ENCODE results near the gene CTIF. TPM values are rescaled to one million over a fixed set of nuclear protein-coding genes. Genes with fewer than 3 reads are reported as not detected.
A peak's percentile ranks its signal among the peaks of the same experiment; 100 is the strongest.

The CTIF gene
- total and polyA plus RNA-seq, 12 donors: 44.5 to 74.1 (median 58.9) TPM

DNA sequence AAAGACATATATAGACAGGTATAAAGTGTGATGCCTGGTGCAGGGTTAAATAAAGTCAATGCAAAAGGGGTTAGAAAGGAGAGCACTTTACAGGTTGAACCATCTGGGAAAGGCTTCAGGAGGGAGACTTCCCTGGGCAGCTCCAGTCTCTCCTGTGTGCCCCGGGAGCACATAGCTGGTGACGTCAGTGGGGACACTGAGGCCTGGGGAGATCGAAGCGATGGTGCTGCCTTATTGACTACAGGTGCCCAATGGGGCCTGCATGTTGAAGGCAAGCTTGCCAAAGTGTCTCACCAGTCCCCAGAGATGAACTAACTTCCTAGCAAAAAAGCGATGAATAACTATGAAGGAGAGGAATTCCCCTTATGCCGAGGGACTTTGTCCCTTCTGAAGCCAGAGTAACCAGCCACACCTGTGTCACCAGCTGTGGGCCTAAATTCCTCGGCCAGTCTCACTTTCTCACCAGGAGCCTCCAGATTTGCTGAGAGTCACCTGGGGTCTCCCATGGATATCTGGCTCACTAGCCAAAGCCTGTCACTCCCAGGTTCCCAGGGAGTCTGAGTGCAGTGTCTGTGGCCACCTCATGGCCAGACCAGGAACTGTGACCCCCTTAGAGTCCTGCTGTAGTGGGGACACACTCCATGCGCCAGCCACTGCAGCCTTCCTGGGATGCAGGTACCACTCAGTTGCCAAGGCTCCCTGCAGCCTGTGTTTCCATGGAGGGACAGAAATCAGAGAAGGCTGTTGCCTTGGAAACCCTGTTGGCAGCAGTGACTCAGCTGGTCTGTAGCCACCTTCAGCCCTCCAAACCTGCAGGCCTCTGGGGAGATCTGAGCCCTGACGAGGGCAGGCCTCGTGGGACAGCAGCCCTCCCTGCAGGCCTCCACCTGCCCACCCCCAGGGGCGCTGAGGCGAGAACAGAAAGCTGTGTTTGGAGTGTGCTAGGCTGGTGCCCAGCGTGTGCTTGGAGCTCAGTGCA, 128.7 kb downstream of the CTIF start:
- TF ChIP-seq, protein P1, sequence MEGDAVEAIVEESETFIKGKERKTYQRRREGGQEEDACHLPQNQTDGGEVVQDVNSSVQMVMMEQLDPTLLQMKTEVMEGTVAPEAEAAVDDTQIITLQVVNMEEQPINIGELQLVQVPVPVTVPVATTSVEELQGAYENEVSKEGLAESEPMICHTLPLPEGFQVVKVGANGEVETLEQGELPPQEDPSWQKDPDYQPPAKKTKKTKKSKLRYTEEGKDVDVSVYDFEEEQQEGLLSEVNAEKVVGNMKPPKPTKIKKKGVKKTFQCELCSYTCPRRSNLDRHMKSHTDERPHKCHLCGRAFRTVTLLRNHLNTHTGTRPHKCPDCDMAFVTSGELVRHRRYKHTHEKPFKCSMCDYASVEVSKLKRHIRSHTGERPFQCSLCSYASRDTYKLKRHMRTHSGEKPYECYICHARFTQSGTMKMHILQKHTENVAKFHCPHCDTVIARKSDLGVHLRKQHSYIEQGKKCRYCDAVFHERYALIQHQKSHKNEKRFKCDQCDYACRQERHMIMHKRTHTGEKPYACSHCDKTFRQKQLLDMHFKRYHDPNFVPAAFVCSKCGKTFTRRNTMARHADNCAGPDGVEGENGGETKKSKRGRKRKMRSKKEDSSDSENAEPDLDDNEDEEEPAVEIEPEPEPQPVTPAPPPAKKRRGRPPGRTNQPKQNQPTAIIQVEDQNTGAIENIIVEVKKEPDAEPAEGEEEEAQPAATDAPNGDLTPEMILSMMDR (IDR thresholded peaks at IDR 0.05): peak in 5 of 9 donors; percentile 11 to 23 (median 22)
- ATAC-seq (peak in 1 of 8 donors; percentile 11), DNase-seq (no peak)
- H3K36me3 ChIP-seq: peaks cover 0 to 55% (median 24%) of the 10 kb centered on the region in 9 donors
- 92 to 93% methylated on average over 13 of the region's 13 CpGs for WGBS, 2 donors
- H3K27ac ChIP-seq: no peak overlapping the region
- H3K9me3 ChIP-seq: peaks cover 0 to 17% (median 9%) of the 10 kb centered on the region in 11 donors
- H3K4me3 ChIP-seq: no peak overlapping the region
- intact Hi-C loops (cut with DNase I): loop anchor here in 1 of 10 donors (10.0 kb wide), 1 partner anchor 123 kb away; no protein-coding TSS in a partner anchor
- H3K27me3 ChIP-seq: no peaks in the 10 kb centered on the region
- H3K4me1 ChIP-seq: peaks cover 0 to 15% (median 6%) of the 10 kb centered on the region in 9 donors

DNA sequence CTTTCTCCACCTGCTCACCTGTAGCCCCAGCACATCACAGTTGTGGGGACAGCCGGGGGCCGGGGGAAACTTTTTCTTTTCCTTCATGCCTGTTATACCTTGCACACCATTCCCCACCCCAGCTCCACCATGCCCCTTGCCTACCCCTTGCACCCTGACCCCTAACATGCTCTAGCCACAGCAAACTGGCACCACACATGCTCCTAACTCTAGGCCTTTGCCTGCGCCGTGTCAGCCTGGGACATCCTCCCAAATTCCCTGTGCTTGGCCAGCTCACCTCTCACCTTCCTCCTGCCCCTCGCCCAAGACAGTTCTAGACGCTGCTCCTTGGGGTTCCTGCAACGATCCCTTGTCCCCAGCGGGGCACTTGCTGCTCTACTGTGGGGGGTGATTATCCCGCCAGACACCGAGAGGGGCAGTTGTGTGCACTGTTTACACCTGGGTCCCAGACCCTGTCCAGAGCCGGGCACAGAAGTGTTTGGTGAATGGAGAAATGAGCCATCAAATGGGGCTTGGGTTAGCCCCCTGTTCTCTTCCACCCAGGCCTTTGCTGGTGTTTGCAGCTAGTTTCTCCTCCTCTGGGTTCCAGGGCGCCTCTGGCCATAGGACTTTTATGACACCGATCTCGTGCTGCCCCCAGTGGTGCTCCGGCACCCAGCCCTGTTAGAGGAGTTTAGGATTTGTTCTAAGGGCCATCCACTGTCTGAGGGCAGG, 129.8 kb downstream of the CTIF start:
- intact Hi-C loops (cut with DNase I): loop anchor here in 1 of 10 donors (10.0 kb wide), 1 partner anchor 124 kb away; no protein-coding TSS in a partner anchor
- Histone ChIP-seq H3K27ac (no peak overlapping the region), H3K4me1 (peaks cover 0 to 15% (median 6%) of the 10 kb centered on the region in 9 donors), H3K36me3 (peaks cover 0 to 55% (median 24%) of the 10 kb centered on the region in 9 donors), H3K27me3 (no peaks in the 10 kb centered on the region), H3K4me3 (no peak overlapping the region), H3K9me3 (peaks cover 0 to 17% (median 9%) of the 10 kb centered on the region in 11 donors)
- TF ChIP-seq, protein P1 (IDR thresholded peaks at IDR 0.05): peak in 1 of 9 donors; percentile 5
- 92 to 96% methylated on average over 15 of the region's 15 CpGs for WGBS, 2 donors
- no peak for ATAC-seq
- no peak for DNase-seq

DNA sequence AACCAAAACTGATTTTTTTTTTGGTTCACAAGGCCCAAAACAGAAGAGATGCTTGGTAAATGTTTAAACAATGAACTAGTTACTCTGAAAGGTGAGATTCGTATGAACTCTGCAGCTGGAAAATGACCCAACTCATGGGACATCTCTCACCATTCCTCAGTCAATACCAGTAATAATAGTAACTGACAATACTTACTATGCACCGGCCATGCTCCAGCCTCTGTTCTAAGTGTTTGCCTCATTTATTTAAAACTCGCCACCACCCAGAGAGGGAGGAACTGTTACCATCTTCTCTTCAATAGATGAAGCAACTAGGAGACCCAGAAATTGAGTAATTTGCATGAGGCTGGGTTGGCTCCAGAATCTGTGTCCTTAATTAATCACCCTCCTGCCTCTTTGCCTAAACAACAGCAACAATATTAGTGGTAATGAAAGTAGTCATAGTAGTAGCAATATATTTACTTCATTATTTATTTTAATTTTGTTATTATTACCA, 130.4 kb downstream of the CTIF start:
- Histone ChIP-seq H3K27me3 (no peaks in the 10 kb centered on the region), H3K27ac (no peak overlapping the region), H3K9me3 (peaks cover 0 to 17% (median 9%) of the 10 kb centered on the region in 11 donors), H3K4me3 (no peak overlapping the region), H3K4me1 (peaks cover 0 to 15% (median 8%) of the 10 kb centered on the region in 9 donors), H3K36me3 (peaks cover 0 to 55% (median 24%) of the 10 kb centered on the region in 9 donors)
- DNase-seq (no peak), ATAC-seq (no peak)
- TF ChIP-seq, protein P1 (IDR thresholded peaks at IDR 0.05): no peak
- 97 to 98% methylated on average over 3 of the region's 3 CpGs for WGBS, 2 donors
- intact Hi-C loops (cut with DNase I): loop anchor here in 1 of 10 donors (10.0 kb wide), 1 partner anchor 124 kb away; no protein-coding TSS in a partner anchor

Data from heart right ventricle (tissue), 16 donors.